ENCODE measurements around the gene MED7.

MED7 gene

GRCh38 chr5:157162919-157163510 is 20.4 kb upstream of the MED7 start:
- no peak for DNase-seq

GRCh38 chr5:157161996-157162395 is 19.3 kb upstream of the MED7 start:
- DNase-seq = no peak

DNA sequence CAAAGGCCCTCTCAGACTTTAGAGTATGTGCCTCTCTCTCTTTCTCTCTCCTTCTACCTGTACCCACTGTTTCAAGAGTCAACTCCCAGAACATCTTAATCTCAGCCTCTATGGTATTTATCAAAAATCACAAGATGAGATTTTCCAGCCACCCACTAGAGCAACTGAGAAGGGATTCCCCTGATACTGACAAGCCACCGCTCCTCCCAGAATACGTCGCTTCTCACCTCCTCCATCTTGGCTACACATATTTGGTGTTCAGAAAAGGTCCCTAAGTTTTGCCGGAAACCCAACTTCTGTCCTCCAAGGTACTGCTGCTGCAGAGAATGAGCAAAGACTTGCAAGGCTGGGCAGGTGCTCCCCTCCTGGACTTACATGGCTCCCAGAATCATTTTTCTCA is 17.3 kb upstream of the MED7 start:
- DNase-seq = no peak

- DNase-seq = no peak
Observed at GRCh38 chr5:157159209-157159751, 16.6 kb upstream of the MED7 start.

- no peak for DNase-seq
Observed at GRCh38 chr5:157157293-157157891, 14.7 kb upstream of the MED7 start.

- DNase-seq = no peak
Observed at GRCh38 chr5:157155297-157155696, 12.6 kb upstream of the MED7 start.

DNA sequence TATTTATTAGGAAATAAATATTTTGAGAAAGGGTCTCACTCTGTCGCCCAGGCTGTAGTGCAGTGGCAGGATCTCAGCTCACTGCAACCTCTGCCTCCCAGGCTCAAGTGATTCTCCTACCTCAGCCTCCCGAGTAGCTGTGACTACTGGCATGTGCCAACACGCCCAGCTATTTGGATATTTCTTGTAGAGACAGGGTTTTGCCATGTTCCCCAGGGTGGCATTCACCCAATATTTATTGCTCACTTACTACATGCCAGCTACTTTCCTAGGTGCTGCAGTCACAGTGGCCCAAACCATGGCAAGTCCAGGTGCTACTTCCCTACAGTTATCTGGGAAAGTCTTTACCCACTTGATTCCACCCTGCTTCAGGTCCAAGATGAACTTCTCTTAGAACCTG is 8.3 kb upstream of the MED7 start:
- DNase-seq = no peak

- DNase-seq = peak; percentile 23
Observed at GRCh38 chr5:157148734-157149615, 6.3 kb upstream of the MED7 start.

GRCh38 chr5:157143127-157143971 is 684 bp upstream of the MED7 start:
- no peak for DNase-seq

DNA sequence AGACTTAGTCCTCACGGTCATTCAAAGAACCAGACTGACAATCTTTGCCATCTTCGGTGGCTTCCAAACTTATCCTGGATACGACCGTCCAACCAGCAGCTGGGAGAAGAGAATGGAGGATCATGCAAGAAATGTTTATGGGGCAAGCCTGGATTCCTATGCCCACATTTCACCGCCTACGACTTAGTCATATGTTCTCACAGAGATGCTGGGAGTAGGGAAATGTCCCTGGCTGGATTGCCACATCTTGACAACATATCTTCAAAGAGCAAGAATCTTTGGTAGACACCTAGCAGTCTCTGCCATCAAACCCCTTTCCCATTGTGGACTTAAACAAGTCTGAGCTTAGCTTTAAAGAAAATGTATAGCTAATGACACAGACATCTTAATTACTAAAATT is 5.0 kb downstream of the MED7 start:
- no peak for DNase-seq

GRCh38 chr5:157132281-157132612 is 10.4 kb downstream of the MED7 start:
- DNase-seq = no peak

- DNase-seq = no peak
Observed at GRCh38 chr5:157130925-157131324, 11.7 kb downstream of the MED7 start.

DNA sequence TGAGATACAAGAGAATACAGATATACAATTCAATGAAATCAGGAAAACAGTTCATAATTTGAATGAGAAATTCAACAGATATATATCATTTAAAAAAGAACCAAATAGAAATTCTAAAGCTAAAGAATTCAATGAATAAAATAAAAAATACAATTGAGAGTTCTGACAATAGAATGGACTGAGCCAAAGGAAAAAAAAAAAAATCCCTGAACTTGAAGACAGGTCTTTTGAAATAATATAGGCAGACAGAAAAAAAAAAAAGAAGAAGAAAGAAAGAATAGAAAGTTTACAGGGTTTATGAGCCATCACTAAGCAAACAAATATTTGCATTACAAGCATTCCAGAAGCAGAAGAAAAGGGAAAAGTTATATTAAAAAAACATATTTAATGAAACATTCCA is 21.0 kb downstream of the MED7 start:
- no peak for DNase-seq

GRCh38 chr5:157120102-157120501 is 22.6 kb downstream of the MED7 start:
- DNase-seq = no peak

DNA sequence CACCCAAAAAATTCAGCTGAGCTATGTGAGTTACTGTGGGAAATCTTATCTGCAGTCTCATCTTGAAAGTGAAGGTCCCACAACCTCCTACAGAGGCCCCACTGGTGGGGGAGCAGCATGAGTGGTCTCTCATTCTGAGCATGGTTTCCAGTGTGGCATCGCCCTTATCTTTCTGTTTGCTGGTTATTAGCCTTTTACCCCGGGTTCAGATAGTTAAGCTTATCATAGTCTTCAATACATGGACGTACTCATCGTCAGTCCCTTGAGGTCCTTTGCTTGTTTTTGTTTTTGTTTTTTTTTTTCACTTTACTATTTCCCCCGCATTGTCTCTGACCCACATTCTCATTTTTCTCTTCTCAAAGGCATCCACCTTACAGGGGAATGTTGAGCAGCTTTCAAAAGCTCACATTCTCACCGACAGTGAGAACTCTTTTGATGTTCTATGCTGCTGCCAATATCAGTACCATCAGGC is 26.1 kb downstream of the MED7 start:
- no peak for DNase-seq

DNA sequence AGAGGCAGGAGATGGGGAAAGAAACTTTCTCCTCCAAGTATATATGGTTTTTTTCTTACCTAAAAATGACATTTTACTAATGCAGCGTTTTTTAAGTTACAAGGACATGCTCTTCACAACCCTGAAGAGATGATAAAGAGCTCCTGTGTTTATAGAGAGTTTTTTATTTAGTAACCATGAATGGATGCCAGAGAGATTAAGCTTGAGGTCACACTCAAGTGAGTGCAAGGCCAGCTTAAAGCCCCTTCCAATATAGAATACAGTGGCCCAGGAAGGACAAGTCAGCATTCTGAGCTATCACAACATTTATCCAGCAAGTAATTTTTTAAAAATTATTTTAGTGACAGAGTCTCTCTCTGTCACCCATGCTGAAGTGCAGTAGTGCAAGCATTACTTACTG is 27.2 kb downstream of the MED7 start:
- no peak for DNase-seq

- DNase-seq = no peak
Observed at GRCh38 chr5:157115012-157115411, 27.7 kb downstream of the MED7 start.

- no peak for DNase-seq
Observed at GRCh38 chr5:157113002-157113401, 29.7 kb downstream of the MED7 start.

GRCh38 chr5:157109744-157110143 is 32.9 kb downstream of the MED7 start:
- no peak for DNase-seq

GRCh38 chr5:157108976-157109375 is 33.7 kb downstream of the MED7 start, which contains the start of gene HAVCR2:
TSS of gene HAVCR2 (minus strand) at chr5:157109044. CDS start at chr5:157108983, 61 bp downstream.
- no peak for DNase-seq

GRCh38 chr5:157107508-157107907 is 35.2 kb downstream of the MED7 start:
- DNase-seq = no peak

GRCh38 chr5:157106630-157107461 is 35.8 kb downstream of the MED7 start:
- DNase-seq = no peak

All from GF-D8 (cell line).